HL-60 (cell line): ENCODE data around the gene ABCB9.

ENCODE experiments used
- DNase-seq, 2 experiments: peaks; one replicate each; pipeline ENCODE4 v3.0.0-alpha.2; 2010 to 2020; ENCODE audit warnings: low read depth in 1 of 2, low spot score in 1 of 2
- H3K27ac ChIP-seq: fragments of 250-450 bp; sonication (Bioruptor Pico); replicated peaks from 2 replicates; pipeline ENCODE4 v1.5.1; 2020; ENCODE audit warnings: mild to moderate bottlenecking, moderate library complexity
- H3K27me3 ChIP-seq: fragments of 250-450 bp; sonication (Bioruptor Pico); 2 replicates; pipeline ENCODE4 v1.5.1; 2021; ENCODE audit warnings: mild to moderate bottlenecking, moderate library complexity; ENCODE audit not compliant: insufficient read depth, poor library complexity, severe bottlenecking
- H3K4me3 ChIP-seq: replicated peaks from 2 replicates; pipeline ENCODE4 v1.5.1; 2011; ENCODE audit warnings: mild to moderate bottlenecking, control low read depth, low read length; ENCODE audit not compliant: insufficient read depth
- CTCF ChIP-seq: IDR thresholded peaks from one replicate; pipeline ENCODE4 v1.5.1; 2011; ENCODE audit warnings: low read length, control low read depth, inconsistent platforms; ENCODE audit not compliant: insufficient read depth
- GABPA ChIP-seq: IDR thresholded peaks from 2 replicates; pipeline ENCODE4 v1.6.1; 2012; ENCODE audit warnings: low read depth
- POLR2AphosphoS5 ChIP-seq: IDR thresholded peaks from 2 replicates; pipeline ENCODE4 v1.6.1; 2012; ENCODE audit warnings: low read depth
- REST ChIP-seq: IDR thresholded peaks from 2 replicates; pipeline ENCODE4 v1.6.1; 2012; ENCODE audit warnings: low read depth; ENCODE audit not compliant: insufficient replicate concordance
- SPI1 ChIP-seq: IDR thresholded peaks from 2 replicates; pipeline ENCODE4 v1.6.1; 2012; ENCODE audit warnings: low read depth, mild to moderate bottlenecking, borderline replicate concordance

ABCB9 gene

GRCh38 chr12:122980183-122981035, 14.1 kb upstream of the ABCB9 start, which contains the start of gene ARL6IP4:
ARL6IP4 (plus strand) TSS chr12:122980681; CDS start chr12:122981140, 459 bp downstream.
- no peaks in the 10 kb centered on the region for H3K27me3 ChIP-seq
- H3K27ac ChIP-seq, result peak within 1 kb of the TSS; percentile 81
- peak within 1 kb of the TSS; percentile 75 for H3K4me3 ChIP-seq
- peak; percentile 55 to 61 for DNase-seq
- TF ChIP-seq POLR2AphosphoS5 (peak; percentile 81), SPI1 (peak; percentile 47; the same call in 1 of the 2 replicates), CTCF (no peak), GABPA (peak; percentile 91), REST (no peak)

GRCh38 chr12:122979908-122980182, 13.6 kb upstream of the ABCB9 start:
- Histone ChIP-seq H3K27me3 (no peaks in the 10 kb centered on the region), H3K4me3 (peak overlapping the region; percentile 75), H3K27ac (peak overlapping the region; percentile 81)
- peak in 1 of 2 experiments; percentile 29 for DNase-seq
- TF ChIP-seq SPI1 (no peak), GABPA (no peak), CTCF (no peak), REST (no peak), POLR2AphosphoS5 (no peak)

- H3K27ac ChIP-seq, result peak overlapping the region; percentile 81; the same call in 1 of the 2 replicates
- no peaks in the 10 kb centered on the region for H3K27me3 ChIP-seq
- peak overlapping the region; percentile 75 for H3K4me3 ChIP-seq
- TF ChIP-seq REST, result no peak
- no peak for TF ChIP-seq SPI1
- no peak for TF ChIP-seq GABPA
- DNase-seq, result no peak
These were observed 13.0 kb upstream of the ABCB9 start for GRCh38 chr12:122979001-122979907.
